Measurements from ENCODE around the gene ARFIP1.
A peak's percentile ranks its signal among the peaks of the same experiment; 100 is the strongest.

Gene ARFIP1

GRCh38 chr4:152776352-152776751, 3.4 kb upstream of the ARFIP1 start:
- TF ChIP-seq CTCF (IDR thresholded peaks at IDR 0.05; ENCODE audit: insufficient read depth, low read length, poor library complexity, severe bottlenecking) (no peak), EZH2phosphoT487 (conservative IDR thresholded peaks at IDR 0.05; ENCODE audit: low read length) (no peak)
- Histone ChIP-seq H3K36me3 (ENCODE audit: low read length) (no peaks in the 10 kb centered on the region; the same call in 1 of the 2 replicates), H3K4me2 (ENCODE audit: low read depth, low read length, poor library complexity, severe bottlenecking) (no peak overlapping the region), H3K9me2 (replicated peaks; ENCODE audit: insufficient read depth, low read length) (no peaks in the 10 kb centered on the region), H3K79me2 (ENCODE audit: insufficient read depth, low read length) (peaks cover 8% of the 10 kb centered on the region; the same call in 1 of the 2 replicates), H3K4me3 (ENCODE audit: insufficient read depth, low read length, poor library complexity, severe bottlenecking) (no peak overlapping the region), H3K9me3 (ENCODE audit: insufficient read depth, low read length) (no peaks in the 10 kb centered on the region), H3F3A (ENCODE audit: insufficient read depth) (no peaks in the 10 kb centered on the region; the same call in 1 of the 2 replicates), H3K27ac (ENCODE audit: low read depth, low read length) (no peak overlapping the region), H4K20me1 (ENCODE audit: low read depth, low read length) (no peaks in the 10 kb centered on the region), H2AFZ (ENCODE audit: low read depth, low read length, severe bottlenecking) (no peak overlapping the region), H3K27me3 (ENCODE audit: low read length) (no peaks in the 10 kb centered on the region), H3K9ac (ENCODE audit: low read length) (no peak overlapping the region)

- H2AFZ ChIP-seq (ENCODE audit: low read depth, low read length, severe bottlenecking): no peak overlapping the region
- no peaks in the 10 kb centered on the region for H3K9me3 ChIP-seq (ENCODE audit: insufficient read depth, low read length)
- H3K79me2 ChIP-seq (ENCODE audit: insufficient read depth, low read length): peaks cover 15% of the 10 kb centered on the region; the same call in 1 of the 2 replicates
- H3K9me2 ChIP-seq (replicated peaks; ENCODE audit: insufficient read depth, low read length): no peaks in the 10 kb centered on the region
- no peaks in the 10 kb centered on the region for H4K20me1 ChIP-seq (ENCODE audit: low read depth, low read length)
- no peak overlapping the region for H3K27ac ChIP-seq (ENCODE audit: low read depth, low read length)
- H3K36me3 ChIP-seq (ENCODE audit: low read length): no peaks in the 10 kb centered on the region
- H3F3A ChIP-seq (ENCODE audit: insufficient read depth): peaks cover 1% of the 10 kb centered on the region; the same call in 1 of the 2 replicates
- H3K9ac ChIP-seq (ENCODE audit: low read length): no peak overlapping the region
- H3K4me3 ChIP-seq (ENCODE audit: insufficient read depth, low read length, poor library complexity, severe bottlenecking): no peak overlapping the region
- H3K27me3 ChIP-seq (ENCODE audit: low read length): no peaks in the 10 kb centered on the region
- no peak for TF ChIP-seq EZH2phosphoT487 (conservative IDR thresholded peaks at IDR 0.05; ENCODE audit: low read length)
- no peak for TF ChIP-seq CTCF (IDR thresholded peaks at IDR 0.05; ENCODE audit: insufficient read depth, low read length, poor library complexity, severe bottlenecking)
- H3K4me2 ChIP-seq (ENCODE audit: low read depth, low read length, poor library complexity, severe bottlenecking): no peak overlapping the region
These were observed 2.3 kb upstream of the ARFIP1 start for GRCh38 chr4:152777488-152777887.

GRCh38 chr4:152778656-152779512, 870 bp upstream of the ARFIP1 start:
- peaks cover 19% of the 10 kb centered on the region; the same call in 1 of the 2 replicates for H3K79me2 ChIP-seq (ENCODE audit: insufficient read depth, low read length)
- no peaks in the 10 kb centered on the region for H3K27me3 ChIP-seq (ENCODE audit: low read length)
- H2AFZ ChIP-seq (ENCODE audit: low read depth, low read length, severe bottlenecking): peak overlapping the region; percentile 95
- H3K9me3 ChIP-seq (ENCODE audit: insufficient read depth, low read length): no peaks in the 10 kb centered on the region
- no peaks in the 10 kb centered on the region for H4K20me1 ChIP-seq (ENCODE audit: low read depth, low read length)
- peak overlapping the region; percentile 72 for H3K4me2 ChIP-seq (ENCODE audit: low read depth, low read length, poor library complexity, severe bottlenecking)
- peak overlapping the region; percentile 73 for H3K9ac ChIP-seq (ENCODE audit: low read length)
- TF ChIP-seq EZH2phosphoT487 (conservative IDR thresholded peaks at IDR 0.05; ENCODE audit: low read length): no peak
- no peak for TF ChIP-seq CTCF (IDR thresholded peaks at IDR 0.05; ENCODE audit: insufficient read depth, low read length, poor library complexity, severe bottlenecking)
- H3K4me3 ChIP-seq (ENCODE audit: insufficient read depth, low read length, poor library complexity, severe bottlenecking): peak overlapping the region; percentile 85
- H3K9me2 ChIP-seq (replicated peaks; ENCODE audit: insufficient read depth, low read length): no peaks in the 10 kb centered on the region
- no peaks in the 10 kb centered on the region for H3K36me3 ChIP-seq (ENCODE audit: low read length)
- peaks cover 4% of the 10 kb centered on the region; the same call in 1 of the 2 replicates for H3F3A ChIP-seq (ENCODE audit: insufficient read depth)
- no peak overlapping the region for H3K27ac ChIP-seq (ENCODE audit: low read depth, low read length)

Data from SU-DHL-6 (cell line).